Epithelial cell of proximal tubule (primary cell): ENCODE measurements around the gene PARL. TPM values are rescaled to one million over a fixed set of nuclear protein-coding genes. Genes with fewer than 3 reads are reported as not detected.
"Not testable (repeated sequence)": the region's sequence is repeated elsewhere in the genome, so short reads cannot be mapped to it uniquely, and the experiment has no call there.

Experiments used
- DNase-seq: peaks from one replicate; pipeline ENCODE4 v3.0.0-alpha.2; 2011; ENCODE audit warnings: low read depth
- H3K4me3 ChIP-seq: 2 replicates; pipeline ENCODE4 v1.5.1; 2011; ENCODE audit warnings: low read depth, mild to moderate bottlenecking, low read length
- total RNA-seq: library from RNA; depleted of rRNA; stranded (reverse); fragments of >200 nt; gene quantifications from 2 replicates; pipeline ENCODE4 v1.2.3, GENCODE V29; 2015
- TF ChIP-seq, protein P1 (sequence below): conservative IDR thresholded peaks from 2 replicates; pipeline ENCODE4 v1.5.1; 2012; ENCODE audit warnings: low read depth, mild to moderate bottlenecking, low read length

Gene PARL
- total RNA-seq, 1 donor from 2014 or later, result 38.1 TPM

DNA sequence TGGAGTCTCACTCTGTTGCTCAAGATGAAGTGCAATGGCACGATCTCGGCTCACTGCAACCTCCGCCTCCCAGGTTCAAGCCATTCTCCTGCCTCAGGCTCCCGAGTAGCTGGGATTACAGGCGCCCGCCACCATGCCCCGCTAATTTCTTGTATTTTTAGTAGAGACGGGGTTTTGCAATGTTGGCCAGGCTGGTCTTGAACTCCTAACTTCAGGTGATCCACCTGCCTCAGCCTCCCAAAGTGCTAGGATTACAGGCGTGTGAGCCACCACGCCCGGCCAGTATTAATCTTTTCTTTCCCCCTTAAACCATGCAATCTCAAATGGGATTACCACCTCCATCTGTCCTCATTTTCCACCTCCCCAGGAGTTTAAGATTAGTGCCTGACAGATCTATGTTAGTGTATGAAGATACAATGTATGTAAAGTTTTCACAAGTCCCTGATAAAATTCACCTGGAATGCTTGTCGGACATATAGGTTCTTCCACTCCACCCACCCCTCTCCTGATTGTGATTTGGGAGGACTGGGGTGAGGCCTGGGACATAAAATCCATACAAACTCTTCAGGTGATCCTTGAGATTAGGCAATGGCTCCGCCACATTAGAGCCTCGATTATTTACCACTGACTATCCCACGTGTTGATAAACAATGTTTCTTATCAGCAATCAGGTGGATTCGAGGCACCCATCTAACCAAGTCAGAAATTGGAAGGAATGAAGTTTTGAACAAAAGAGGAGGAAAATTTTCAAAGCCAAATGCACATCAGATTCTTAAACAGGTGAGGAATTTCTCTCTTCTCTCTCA lies 1.2 kb downstream of the PARL start:
- H3K4me3 ChIP-seq, result peak overlapping the region; percentile 96
- TF ChIP-seq, protein P1, sequence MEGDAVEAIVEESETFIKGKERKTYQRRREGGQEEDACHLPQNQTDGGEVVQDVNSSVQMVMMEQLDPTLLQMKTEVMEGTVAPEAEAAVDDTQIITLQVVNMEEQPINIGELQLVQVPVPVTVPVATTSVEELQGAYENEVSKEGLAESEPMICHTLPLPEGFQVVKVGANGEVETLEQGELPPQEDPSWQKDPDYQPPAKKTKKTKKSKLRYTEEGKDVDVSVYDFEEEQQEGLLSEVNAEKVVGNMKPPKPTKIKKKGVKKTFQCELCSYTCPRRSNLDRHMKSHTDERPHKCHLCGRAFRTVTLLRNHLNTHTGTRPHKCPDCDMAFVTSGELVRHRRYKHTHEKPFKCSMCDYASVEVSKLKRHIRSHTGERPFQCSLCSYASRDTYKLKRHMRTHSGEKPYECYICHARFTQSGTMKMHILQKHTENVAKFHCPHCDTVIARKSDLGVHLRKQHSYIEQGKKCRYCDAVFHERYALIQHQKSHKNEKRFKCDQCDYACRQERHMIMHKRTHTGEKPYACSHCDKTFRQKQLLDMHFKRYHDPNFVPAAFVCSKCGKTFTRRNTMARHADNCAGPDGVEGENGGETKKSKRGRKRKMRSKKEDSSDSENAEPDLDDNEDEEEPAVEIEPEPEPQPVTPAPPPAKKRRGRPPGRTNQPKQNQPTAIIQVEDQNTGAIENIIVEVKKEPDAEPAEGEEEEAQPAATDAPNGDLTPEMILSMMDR, result no peak
- DNase-seq, result no peak

GRCh38 chr3:183880121-183880520 lies 4.6 kb downstream of the PARL start:
- H3K4me3 ChIP-seq, result no peak overlapping the region
- TF ChIP-seq, protein P1, result no peak
- no peak for DNase-seq

DNA sequence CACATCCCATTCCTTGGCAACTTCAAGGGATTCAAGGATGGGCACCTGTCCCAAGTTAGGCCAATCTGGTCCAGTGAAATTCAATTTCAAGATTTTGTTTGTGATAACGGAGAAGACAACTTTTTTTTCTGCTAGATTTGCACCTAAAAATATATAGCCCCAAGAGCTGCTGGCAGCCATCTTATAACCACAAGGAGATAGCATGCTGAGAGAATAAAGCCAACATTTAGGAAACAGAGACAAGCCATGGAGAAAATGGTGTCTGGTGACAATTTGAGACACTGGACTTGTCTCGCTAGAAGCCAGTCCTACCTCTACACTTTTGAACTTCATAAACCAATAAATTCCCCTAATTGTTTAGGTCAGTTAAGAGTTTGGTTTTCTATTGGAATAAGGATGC lies 5.4 kb downstream of the PARL start:
- no peak for DNase-seq
- TF ChIP-seq, protein P1, result no peak
- no peak overlapping the region for H3K4me3 ChIP-seq

DNA sequence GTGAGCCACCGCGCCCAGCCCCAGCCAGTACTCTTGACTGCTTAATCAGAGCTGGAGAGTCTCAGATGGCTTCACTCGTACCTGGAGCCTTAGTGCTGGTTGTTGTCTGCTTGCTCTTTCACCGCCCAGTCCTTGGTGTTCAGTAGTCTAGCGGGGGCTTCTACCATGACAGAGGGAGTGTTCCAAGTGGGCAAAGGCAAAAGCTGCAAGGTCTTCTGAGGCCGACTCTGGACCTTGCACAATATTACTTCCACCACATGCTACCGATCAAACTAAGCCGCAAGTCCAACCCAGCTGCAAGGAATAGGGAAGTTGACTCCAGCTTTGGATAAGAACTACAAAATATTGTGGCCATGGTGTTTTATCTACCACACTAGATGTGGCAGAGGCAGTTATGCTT lies 6.6 kb downstream of the PARL start:
- TF ChIP-seq, protein P1, result no peak
- no peak for DNase-seq
- H3K4me3 ChIP-seq, result no peak overlapping the region

DNA sequence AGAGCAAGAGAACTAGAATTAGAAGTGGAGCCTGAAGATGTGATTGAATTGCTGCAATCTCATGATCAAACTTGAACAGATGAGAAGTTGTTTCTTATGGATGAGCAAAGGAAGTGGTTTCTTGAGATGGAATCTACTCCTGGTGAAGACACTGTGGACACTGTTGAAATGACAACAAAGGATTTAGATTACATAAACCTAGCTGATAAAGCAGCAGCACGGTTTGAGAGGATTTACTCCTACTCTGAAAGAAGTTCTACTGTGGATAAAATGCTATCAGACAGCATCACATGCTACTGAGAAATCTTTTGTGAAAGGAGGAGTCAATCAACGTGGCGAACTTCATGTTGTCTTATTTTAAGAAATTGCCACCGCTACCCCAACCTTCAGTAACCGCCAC lies 7.5 kb downstream of the PARL start:
- DNase-seq, H3K4me3 ChIP-seq: not testable (repeated sequence)

DNA sequence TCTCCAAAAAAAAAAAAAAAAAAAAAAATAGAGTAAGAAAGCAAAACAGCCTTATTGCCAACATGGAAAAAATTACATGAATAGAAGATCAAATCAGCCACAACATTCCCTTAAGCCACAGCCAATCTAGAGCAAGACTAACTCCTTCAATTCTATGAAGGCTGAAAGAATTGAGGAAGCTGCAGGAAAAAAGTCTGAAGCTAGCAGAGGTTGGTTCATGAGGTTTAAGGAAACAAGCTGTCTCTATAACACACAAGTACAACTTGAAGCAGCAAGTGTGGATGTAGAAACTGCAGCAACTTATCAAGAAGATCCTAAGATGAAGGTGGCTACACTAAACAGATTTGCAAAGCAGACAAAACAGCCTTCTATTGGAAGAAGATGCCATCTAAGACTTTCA lies 9.3 kb downstream of the PARL start:
- TF ChIP-seq, protein P1, result no peak
- no peak for DNase-seq
- H3K4me3 ChIP-seq, result no peak overlapping the region

- no peak overlapping the region for H3K4me3 ChIP-seq
- TF ChIP-seq, protein P1, result no peak
- DNase-seq, result no peak
Measured at GRCh38 chr3:183873914-183874313, 10.8 kb downstream of the PARL start.
